GM12873 (cell line): ENCODE data around the gene RAPGEF4.

Source experiments
- CTCF ChIP-seq: IDR thresholded peaks from 2 replicates; pipeline ENCODE4 v1.5.1; 2012; ENCODE audit warnings: low read depth, mild to moderate bottlenecking, moderate library complexity, low read length, control low read depth; ENCODE audit not compliant: insufficient read depth; ENCODE audit errors: missing control alignments

Gene RAPGEF4

GRCh38 chr2:173079973-173080860 lies 344.6 kb downstream of the RAPGEF4 start:
- TF ChIP-seq CTCF: no peak

GRCh38 chr2:173086518-173087213 lies 351.0 kb downstream of the RAPGEF4 start:
- no peak for TF ChIP-seq CTCF

GRCh38 chr2:173087214-173087581 lies 351.6 kb downstream of the RAPGEF4 start:
- TF ChIP-seq CTCF: no peak

GRCh38 chr2:173087793-173088496 lies 352.3 kb downstream of the RAPGEF4 start:
- TF ChIP-seq CTCF: no peak

- no peak for TF ChIP-seq CTCF
Measured at GRCh38 chr2:173090276-173090877, 354.7 kb downstream of the RAPGEF4 start.

- TF ChIP-seq CTCF: peak; percentile 31
Measured at GRCh38 chr2:173090973-173091660, 355.5 kb downstream of the RAPGEF4 start.
